HCT116 (cell line): Measurements from ENCODE around the gene EPHA2. TPM values are rescaled to one million over a fixed set of nuclear protein-coding genes. Genes with fewer than 3 reads are reported as not detected.

Experiments used
- ATAC-seq: fragments of 200-7000 bp; cut with Tn5 transposase; 2 replicates; pipeline ENCODE4 v1.9.1; 2020; ENCODE audit warnings: mild to moderate bottlenecking, moderate library complexity
- BruUV-seq: library from RNA; stranded (reverse); fragments of 400-500 nt; replicated peaks from 2 replicates; lab custom pipeline; 2021; lab: Mats Ljungman, UMichigan
- CTCF ChIA-PET: fragments of 300-600 bp; sonication (Branson Sonifier 250); formaldehyde crosslinking; loops from one replicate; lab custom pipeline; 2021; ENCODE audit warnings: antibody characterized with exemption; lab: Charles Lee
- POLR2A ChIA-PET: fragments of 300-600, 350-600 bp; sonication (Branson Sonifier 250); formaldehyde crosslinking; loops from one replicate; lab custom pipeline; 2021; ENCODE audit warnings: antibody characterized with exemption; lab: Charles Lee
- RAD21 ChIA-PET, 2 experiments: fragments of 300-600 bp; sonication (Branson Sonifier 250); formaldehyde crosslinking; loops; one replicate each; lab custom pipeline; 2023; ENCODE audit warnings: low total read pairs in 2 of 2; ENCODE audit not compliant: uncharacterized antibody in 2 of 2, unreplicated experiment in 2 of 2, low non-redundant PET in 1 of 2; lab: Charles Lee
- DNase-seq: peaks from one replicate; pipeline ENCODE4 v3.0.0-alpha.2; 2010; ENCODE audit warnings: low read depth, low spot score
- H2AFZ ChIP-seq: fragments of 200-600 bp; shearing (Covaris generic), sonication (generic); 2 replicates; pipeline ENCODE4 v1.6.1; 2017; ENCODE audit warnings: low read depth, mixed run types, mixed read lengths, antibody characterized with exemption, low read length; ENCODE audit not compliant: poor library complexity, severe bottlenecking
- H3K27ac ChIP-seq: 2 replicates; pipeline ENCODE4 v1.5.1; 2012; ENCODE audit warnings: low read depth, low read length
- H3K27me3 ChIP-seq: fragments of 200-600 bp; sonication (generic); 2 replicates; pipeline ENCODE4 v1.6.1; 2016; ENCODE audit warnings: mixed run types, low read length, mixed read lengths; ENCODE audit not compliant: insufficient read depth
- H3K36me3 ChIP-seq, 2 experiments: fragments of 200-500 bp in 1 of 2; fragments of 200-600 bp in 1 of 2; sonication (Bioruptor generic) in 1 of 2; sonication (generic) in 1 of 2; 2 replicates each; pipeline versions ENCODE4 v1.5.1 to v1.6.1; 2014 to 2016; ENCODE audit warnings: low read length in 2 of 2, inconsistent platforms in 1 of 2, mixed read lengths in 1 of 2, mixed run types in 1 of 2; ENCODE audit not compliant: insufficient read depth in 2 of 2, control insufficient read depth in 1 of 2
- H3K4me1 ChIP-seq, 2 experiments: fragments of 200-600 bp in 1 of 2; sonication (generic) in 1 of 2; 2 replicates each; pipeline versions ENCODE4 v1.5.1 to v1.6.1; 2012 to 2017; ENCODE audit warnings: low read length in 2 of 2, inconsistent platforms in 1 of 2, mild to moderate bottlenecking in 1 of 2, mixed read lengths in 1 of 2, mixed run types in 1 of 2, moderate library complexity in 1 of 2; ENCODE audit not compliant: insufficient read depth in 2 of 2, control insufficient read depth in 1 of 2
- H3K4me2 ChIP-seq: fragments of 200-600 bp; sonication (generic); 2 replicates; pipeline ENCODE4 v1.6.1; 2017; ENCODE audit warnings: mixed run types, low read length, mixed read lengths
- H3K4me3 ChIP-seq, 2 experiments: fragments of 200-600 bp in 1 of 2; sonication (generic) in 1 of 2; replicated peaks in 1 of 2; 2 replicates each; pipeline ENCODE4 v1.5.1; 2011 to 2016; ENCODE audit warnings: low read length in 2 of 2, control low read depth in 1 of 2, low read depth in 1 of 2, mild to moderate bottlenecking in 1 of 2, mixed read lengths in 1 of 2, mixed run types in 1 of 2
- H3K79me2 ChIP-seq: fragments of 200-600 bp; sonication (generic); 2 replicates; pipeline ENCODE4 v1.6.1; 2017; ENCODE audit warnings: mild to moderate bottlenecking, mixed run types, low read length, moderate library complexity, mixed read lengths; ENCODE audit not compliant: insufficient read depth
- H3K9ac ChIP-seq: fragments of 200-600 bp; sonication (generic); 2 replicates; pipeline ENCODE4 v1.6.1; 2016; ENCODE audit warnings: low read length, mixed read lengths
- H3K9me2 ChIP-seq: fragments of 200-600 bp; sonication (generic), shearing (Covaris generic); 2 replicates; pipeline ENCODE4 v1.6.1; 2017; ENCODE audit warnings: mixed run types, mild to moderate bottlenecking, moderate library complexity; ENCODE audit not compliant: insufficient read depth
- H3K9me3 ChIP-seq, 2 experiments: fragments of 200-500 bp in 1 of 2; fragments of 200-600 bp in 1 of 2; sonication (Bioruptor generic) in 1 of 2; sonication (generic) in 1 of 2; 2 replicates each; pipeline ENCODE4 v1.6.1; 2014 to 2017; ENCODE audit warnings: low read length in 2 of 2, mixed read lengths in 2 of 2, inconsistent platforms in 1 of 2, low read depth in 1 of 2, mild to moderate bottlenecking in 1 of 2, mixed run types in 1 of 2, moderate library complexity in 1 of 2; ENCODE audit not compliant: control insufficient read depth in 1 of 2, insufficient read depth in 1 of 2
- H4K20me1 ChIP-seq: fragments of 200-600 bp; sonication (generic), shearing (Covaris generic); 2 replicates; pipeline ENCODE4 v1.6.1; 2017; ENCODE audit warnings: mixed run types, mild to moderate bottlenecking, moderate library complexity; ENCODE audit not compliant: insufficient read depth
- CBX3 ChIP-seq: IDR thresholded peaks from 2 replicates; pipeline ENCODE4 v1.6.1; 2012; ENCODE audit warnings: low read depth
- CEBPB ChIP-seq: IDR thresholded peaks from 2 replicates; pipeline ENCODE4 v1.6.1; 2012; ENCODE audit warnings: low read depth
- EGR1 ChIP-seq: IDR thresholded peaks from 2 replicates; pipeline ENCODE4 v1.6.1; 2012; ENCODE audit warnings: low read depth
- ELF1 ChIP-seq: IDR thresholded peaks from 2 replicates; pipeline ENCODE4 v1.6.1; 2012; ENCODE audit warnings: low read depth, borderline replicate concordance
- EZH2 ChIP-seq: fragments of 200-600 bp; sonication (generic); IDR thresholded peaks from 2 replicates; pipeline ENCODE4 v1.6.1; 2017; ENCODE audit warnings: antibody characterized with exemption, mixed run types
- EZH2phosphoT487 ChIP-seq: fragments of 200-600 bp; IDR thresholded peaks from 2 replicates; pipeline ENCODE4 v1.6.1; 2018; ENCODE audit warnings: antibody characterized with exemption, borderline replicate concordance
- FOSL1 ChIP-seq: IDR thresholded peaks from 2 replicates; pipeline ENCODE4 v1.6.1; 2012; ENCODE audit warnings: low read depth
- JUND ChIP-seq: IDR thresholded peaks from 2 replicates; pipeline ENCODE4 v1.6.1; 2012
- MAX ChIP-seq: IDR thresholded peaks from 2 replicates; pipeline ENCODE4 v1.6.1; 2012
- POLR2AphosphoS5 ChIP-seq: IDR thresholded peaks from 2 replicates; pipeline ENCODE4 v1.6.1; 2011; ENCODE audit warnings: mild to moderate bottlenecking, low read depth, low read length, moderate library complexity
- ZBTB33 ChIP-seq: IDR thresholded peaks from 2 replicates; pipeline ENCODE4 v1.6.1; 2011; ENCODE audit warnings: mild to moderate bottlenecking, low read length, moderate library complexity; ENCODE audit not compliant: insufficient replicate concordance; ENCODE audit errors: extremely low read depth
- ZFX ChIP-seq: fragments of 450-650 bp; IDR thresholded peaks from 2 replicates; pipeline ENCODE4 v1.6.1; 2017
- ZNF274 ChIP-seq: fragments of 200-500 bp; sonication (Bioruptor generic); IDR thresholded peaks from 2 replicates; pipeline ENCODE4 v1.6.1; 2014; ENCODE audit warnings: mild to moderate bottlenecking, low read depth, low read length, inconsistent platforms
- intact Hi-C: fragments of 100-400 bp; cut with micrococcal nuclease; formaldehyde crosslinking; loops from 2 replicates; pipeline ENCODE4 v1.10.0; 2022
- total RNA-seq: library from RNA; stranded (reverse); gene quantifications from one replicate; pipeline ENCODE4 v1.2.1, GENCODE V29; 2021; ENCODE audit not compliant: unreplicated experiment
- TF ChIP-seq, protein P1 (sequence below): IDR thresholded peaks from 2 replicates; pipeline ENCODE4 v1.6.1; 2012; ENCODE audit warnings: low read depth
- TF ChIP-seq, protein P2 (sequence below): IDR thresholded peaks from 2 replicates; pipeline ENCODE4 v1.6.1; 2012

The EPHA2 gene
- total RNA-seq, 1 experiment from 2014 or later, result 164 TPM

DNA sequence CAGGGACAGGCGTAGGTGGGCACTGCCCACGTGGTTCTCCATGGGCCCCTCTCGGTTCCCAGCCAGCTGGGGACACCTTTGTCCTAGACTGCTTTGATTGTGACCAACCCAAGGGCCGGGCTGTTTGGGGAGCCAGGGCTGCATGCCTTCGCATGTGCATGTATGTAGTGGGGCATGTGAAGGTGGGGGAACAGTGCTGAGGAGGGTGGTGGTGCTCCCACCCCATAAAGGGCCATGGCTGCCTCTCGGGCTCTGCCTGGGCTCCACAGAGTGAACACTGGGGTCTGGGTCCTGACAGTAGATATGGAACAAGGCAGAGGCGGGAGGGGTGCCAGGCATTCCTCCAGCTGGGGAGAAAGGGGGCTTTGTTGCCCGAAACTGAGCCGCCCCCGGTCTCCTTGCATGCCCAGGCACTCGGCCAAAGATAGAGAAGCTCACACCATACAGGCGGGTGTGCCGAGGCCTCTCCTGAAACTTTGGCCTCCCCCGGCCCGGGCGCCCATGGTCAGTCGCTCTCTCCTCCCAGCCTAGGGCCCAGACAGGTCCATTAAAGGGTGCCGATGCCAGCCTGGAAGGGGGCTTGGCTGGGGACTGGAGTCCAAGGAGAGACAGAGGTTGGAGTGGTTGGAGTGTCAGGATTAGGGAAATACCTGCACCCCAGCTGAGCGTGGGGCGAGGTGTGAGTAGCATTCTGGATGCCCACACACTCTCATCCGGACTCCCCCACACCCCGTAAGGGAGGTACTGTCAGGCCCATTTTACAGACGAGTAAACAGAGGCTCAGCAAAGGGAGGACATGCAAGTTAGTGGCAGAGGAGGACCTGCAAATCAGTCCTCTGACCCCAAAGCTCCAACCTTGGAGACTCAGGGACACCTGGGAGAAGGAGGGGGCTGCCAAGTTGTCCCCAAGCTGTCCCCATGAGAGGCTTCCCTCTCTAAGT lies 41.1 kb downstream of the EPHA2 start:
- Histone ChIP-seq H3K9me2 (no peaks in the 10 kb centered on the region), H3K79me2 (no peaks in the 10 kb centered on the region), H3K9ac (no peak overlapping the region), H3K4me3 (no peak overlapping the region), H3K27me3 (no peaks in the 10 kb centered on the region), H3K9me3 (no peaks in the 10 kb centered on the region), H4K20me1 (no peaks in the 10 kb centered on the region), H3K4me1 (no peaks in the 10 kb centered on the region), H3K4me2 (no peak overlapping the region), H2AFZ (no peak overlapping the region), H3K27ac (no peak overlapping the region), H3K36me3 (no peaks in the 10 kb centered on the region)
- ATAC-seq (no peak), DNase-seq (no peak)
- TF ChIP-seq ZNF274 (no peak), EGR1 (no peak), ZFX (no peak), EZH2phosphoT487 (no peak), MAX (no peak), JUND (no peak), CEBPB (no peak), POLR2AphosphoS5 (no peak), ZBTB33 (no peak), ELF1 (no peak), CBX3 (no peak), EZH2 (no peak), FOSL1 (no peak)
- TF ChIP-seq, protein P1, sequence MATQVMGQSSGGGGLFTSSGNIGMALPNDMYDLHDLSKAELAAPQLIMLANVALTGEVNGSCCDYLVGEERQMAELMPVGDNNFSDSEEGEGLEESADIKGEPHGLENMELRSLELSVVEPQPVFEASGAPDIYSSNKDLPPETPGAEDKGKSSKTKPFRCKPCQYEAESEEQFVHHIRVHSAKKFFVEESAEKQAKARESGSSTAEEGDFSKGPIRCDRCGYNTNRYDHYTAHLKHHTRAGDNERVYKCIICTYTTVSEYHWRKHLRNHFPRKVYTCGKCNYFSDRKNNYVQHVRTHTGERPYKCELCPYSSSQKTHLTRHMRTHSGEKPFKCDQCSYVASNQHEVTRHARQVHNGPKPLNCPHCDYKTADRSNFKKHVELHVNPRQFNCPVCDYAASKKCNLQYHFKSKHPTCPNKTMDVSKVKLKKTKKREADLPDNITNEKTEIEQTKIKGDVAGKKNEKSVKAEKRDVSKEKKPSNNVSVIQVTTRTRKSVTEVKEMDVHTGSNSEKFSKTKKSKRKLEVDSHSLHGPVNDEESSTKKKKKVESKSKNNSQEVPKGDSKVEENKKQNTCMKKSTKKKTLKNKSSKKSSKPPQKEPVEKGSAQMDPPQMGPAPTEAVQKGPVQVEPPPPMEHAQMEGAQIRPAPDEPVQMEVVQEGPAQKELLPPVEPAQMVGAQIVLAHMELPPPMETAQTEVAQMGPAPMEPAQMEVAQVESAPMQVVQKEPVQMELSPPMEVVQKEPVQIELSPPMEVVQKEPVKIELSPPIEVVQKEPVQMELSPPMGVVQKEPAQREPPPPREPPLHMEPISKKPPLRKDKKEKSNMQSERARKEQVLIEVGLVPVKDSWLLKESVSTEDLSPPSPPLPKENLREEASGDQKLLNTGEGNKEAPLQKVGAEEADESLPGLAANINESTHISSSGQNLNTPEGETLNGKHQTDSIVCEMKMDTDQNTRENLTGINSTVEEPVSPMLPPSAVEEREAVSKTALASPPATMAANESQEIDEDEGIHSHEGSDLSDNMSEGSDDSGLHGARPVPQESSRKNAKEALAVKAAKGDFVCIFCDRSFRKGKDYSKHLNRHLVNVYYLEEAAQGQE, result no peak
- TF ChIP-seq, protein P2, sequence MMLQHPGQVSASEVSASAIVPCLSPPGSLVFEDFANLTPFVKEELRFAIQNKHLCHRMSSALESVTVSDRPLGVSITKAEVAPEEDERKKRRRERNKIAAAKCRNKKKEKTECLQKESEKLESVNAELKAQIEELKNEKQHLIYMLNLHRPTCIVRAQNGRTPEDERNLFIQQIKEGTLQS, result no peak
- CTCF ChIA-PET, result interaction anchor here (1.2 kb wide), 1 partner anchor 32 kb away, joined by 3 read pairs; no protein-coding TSS in a partner anchor
- RAD21 ChIA-PET, result no interaction called here
- intact Hi-C loops, result no loop called here
- BruUV-seq, result no TSS peak
- POLR2A ChIA-PET, result no interaction called here
